HG03175 (cell line): ENCODE data around the gene PLCE1.

Source experiments
- ATAC-seq: cut with Tn5 transposase; IDR thresholded peaks from one replicate; pipeline ENCODE4 v1.9.1; 2021; ENCODE audit warnings: mild to moderate bottlenecking, moderate library complexity; ENCODE audit not compliant: unreplicated experiment

PLCE1 gene

DNA sequence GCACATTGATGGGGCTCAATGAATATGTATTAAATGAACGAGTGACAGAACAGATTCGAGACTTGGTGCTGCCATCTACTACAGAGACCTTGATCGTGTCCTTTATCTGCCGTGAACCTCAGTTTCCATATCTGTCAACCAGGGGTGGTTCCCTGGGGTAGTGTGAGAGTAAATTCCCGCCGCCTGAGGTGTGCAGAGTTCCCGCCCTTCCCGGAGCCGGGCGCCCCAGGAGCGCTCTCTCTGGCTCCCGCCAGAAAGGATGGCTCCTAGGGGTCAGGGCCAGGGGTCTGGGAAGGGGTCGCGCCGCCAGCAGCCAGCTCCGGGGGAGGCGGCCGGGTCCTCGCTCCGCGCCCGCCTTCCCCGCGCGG, 333 bp upstream of the PLCE1 start:
- no peak for ATAC-seq

DNA sequence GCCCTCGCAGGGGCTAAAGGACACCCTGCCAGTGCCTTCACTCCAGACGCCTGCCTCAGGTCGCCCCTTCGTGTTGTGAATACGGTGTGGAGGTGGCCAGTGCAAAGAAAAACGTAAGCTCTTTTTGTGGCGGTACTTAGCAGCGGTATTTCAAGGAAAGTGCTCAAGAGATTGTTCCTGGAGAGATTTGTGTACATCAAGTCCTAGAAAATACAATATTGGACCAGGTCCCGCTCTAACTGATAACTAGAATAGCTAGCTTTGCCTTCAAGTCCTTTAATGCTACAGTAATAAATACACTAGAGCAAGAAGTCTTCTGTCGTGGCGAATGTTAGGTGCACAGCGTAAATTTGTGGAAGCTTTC, 689 bp downstream of the PLCE1 start:
- ATAC-seq = no peak

DNA sequence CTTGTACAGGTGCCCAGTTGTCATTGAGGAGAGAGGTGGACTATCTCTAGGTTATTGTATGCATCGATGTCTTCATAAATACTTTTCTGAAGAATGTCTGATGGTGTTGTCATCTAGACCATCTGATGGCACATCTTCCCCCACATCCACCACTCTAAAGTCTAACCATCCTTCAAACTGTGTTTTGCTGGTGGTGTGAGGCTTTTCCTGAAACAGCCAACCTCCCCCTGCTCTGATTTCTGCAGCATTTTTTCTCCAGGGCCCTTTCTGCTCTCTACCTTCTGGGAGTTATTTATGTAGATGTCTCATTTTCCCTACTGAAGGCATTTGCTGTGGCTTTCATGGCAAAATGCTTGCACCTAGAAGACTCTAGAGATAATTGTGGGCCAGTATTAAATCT, 1.5 kb downstream of the PLCE1 start:
- ATAC-seq = no peak

DNA sequence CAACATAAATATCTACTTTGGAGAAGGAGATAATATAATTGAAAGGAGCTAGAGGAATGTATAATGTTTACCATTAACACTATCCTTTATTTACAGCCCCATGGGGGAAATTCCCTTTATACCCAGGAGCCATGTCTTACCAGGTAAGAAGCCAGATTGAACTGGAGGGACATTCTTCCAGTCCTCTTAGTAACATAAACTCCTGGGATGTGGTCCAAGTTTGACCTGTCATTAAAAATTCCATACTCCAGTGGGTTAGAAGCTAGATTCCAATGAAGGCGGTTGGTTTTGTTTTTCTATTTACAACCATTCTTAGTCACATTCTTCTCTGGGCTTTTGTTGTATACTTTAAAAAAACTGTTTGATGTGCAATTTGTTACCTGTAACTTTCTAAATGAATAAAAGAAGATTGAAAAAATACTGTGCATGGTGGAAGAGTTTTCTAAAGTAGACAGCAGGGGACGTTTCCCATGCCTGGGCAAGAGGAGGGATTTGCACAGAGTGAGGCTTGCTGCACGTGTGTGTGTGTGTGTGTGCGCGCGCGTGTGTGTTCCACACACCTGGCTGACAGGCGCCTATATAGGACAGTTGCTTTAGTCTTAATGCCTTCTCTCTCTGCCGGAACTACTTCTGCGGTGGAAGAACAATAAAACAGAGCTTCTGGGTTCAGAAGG, 2.0 kb downstream of the PLCE1 start:
- ATAC-seq = no peak

DNA sequence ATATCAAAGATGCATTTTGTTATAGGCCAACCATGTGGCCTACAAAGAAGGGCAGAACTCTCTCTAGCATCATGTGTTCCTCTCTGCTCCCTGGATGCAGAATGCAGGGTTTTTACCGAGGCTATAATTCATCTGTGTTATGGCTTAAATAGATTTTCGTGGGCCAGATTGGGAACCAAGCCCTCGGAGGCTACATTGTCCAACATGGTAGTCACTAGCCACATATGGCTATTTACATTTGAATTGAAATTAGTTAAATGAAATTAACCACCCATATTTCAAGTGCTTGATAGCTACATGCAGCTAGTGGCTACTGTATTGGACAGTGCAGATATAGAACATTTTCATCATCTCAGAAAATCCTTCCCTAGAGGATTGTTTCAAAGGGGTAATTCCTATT, 2.8 kb downstream of the PLCE1 start:
- ATAC-seq = no peak

DNA sequence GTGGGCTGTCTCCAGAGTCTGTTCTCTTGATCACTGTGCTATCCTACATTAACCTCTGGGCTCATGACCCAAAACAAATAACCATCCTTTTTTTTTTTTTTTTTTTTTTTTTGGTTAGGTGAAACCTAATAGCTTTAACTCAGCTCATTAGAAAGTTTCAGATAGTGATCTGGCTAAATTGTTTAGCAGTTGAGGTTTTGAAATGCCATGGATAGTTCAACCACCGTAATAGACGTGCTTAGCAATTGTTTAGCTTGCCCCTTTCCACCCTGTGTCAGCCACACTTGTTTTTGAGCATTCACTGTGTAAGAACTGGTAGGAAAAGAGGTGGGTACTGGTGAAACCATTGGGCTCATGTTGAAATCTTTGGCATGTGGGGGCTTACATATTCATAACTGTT, 3.8 kb downstream of the PLCE1 start:
- no peak for ATAC-seq

DNA sequence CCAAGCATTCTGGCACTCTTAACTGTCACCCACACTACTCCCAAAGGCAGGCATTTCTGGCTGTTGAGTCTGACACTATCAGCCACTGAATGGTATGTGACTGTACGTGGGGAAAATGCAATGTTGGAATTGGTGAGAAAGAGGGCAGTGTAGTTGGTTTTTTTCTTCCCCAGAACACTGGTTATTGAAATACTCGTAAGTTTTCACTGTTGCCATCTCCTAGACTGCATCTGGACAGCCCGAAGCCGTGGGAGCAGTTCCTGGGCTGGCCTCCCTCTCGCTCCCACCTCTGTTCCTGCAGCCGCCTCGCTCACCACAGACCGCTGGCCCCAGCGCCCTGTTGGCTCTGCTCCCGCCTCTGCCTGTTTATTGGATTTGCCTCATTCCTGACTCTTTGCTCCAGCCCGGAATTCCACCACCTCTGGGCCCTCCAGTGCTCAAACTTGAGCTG, 5.7 kb downstream of the PLCE1 start:
- ATAC-seq = no peak

DNA sequence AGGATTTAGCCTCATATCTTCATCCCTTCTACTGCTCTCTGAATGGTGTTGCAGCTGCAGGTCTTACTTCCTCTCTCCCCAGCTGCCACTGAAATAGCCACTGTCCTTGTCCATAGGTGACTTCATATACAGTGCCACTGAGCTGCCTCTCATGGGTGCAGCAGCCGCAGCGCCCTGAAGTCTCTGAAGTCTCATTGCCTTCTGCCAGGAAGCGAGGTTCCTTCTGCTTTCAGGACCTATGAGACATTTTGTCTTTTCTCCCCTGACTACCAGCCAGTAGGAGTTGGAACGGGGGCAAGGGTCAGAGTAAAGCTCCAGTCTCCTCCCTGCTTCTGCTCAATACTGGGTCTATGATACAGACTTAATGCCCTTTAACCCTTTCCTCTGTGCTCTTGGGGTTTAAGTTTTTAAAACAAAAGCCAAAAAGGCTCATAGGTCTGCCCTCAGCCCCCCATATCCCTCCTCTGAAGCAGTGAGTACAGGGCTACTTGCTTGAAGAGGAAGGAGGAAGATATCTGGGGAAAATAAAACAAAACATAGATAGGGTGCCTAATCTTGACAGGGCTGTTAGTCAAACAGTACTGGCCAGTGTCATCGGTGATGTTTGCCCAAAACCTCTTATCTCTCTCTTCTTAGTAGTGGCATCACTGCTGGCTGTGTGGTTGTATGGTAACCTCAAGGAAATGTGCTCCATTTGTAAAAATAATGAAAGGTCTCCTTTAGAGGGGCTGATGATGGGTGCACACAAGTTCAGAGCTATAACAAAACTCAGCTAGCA, 7.1 kb downstream of the PLCE1 start:
- ATAC-seq = no peak

DNA sequence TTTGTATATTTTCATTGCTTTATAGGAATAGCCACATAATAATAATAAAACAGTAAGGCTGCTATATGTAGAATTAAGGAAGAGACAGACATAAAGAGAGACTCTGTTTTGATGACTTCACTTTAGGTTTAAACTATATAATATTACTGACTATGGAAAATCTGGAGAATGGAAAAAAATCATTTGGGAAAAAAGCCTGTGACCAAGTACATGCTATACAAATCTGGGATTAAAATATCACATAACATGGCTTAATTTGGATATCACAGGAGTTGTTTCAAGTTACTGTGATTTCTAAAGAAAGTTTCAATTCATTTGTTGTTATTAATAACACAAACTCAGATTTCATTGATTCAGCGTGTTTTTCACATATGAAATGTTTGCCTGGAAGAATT, 7.7 kb downstream of the PLCE1 start:
- ATAC-seq = no peak

DNA sequence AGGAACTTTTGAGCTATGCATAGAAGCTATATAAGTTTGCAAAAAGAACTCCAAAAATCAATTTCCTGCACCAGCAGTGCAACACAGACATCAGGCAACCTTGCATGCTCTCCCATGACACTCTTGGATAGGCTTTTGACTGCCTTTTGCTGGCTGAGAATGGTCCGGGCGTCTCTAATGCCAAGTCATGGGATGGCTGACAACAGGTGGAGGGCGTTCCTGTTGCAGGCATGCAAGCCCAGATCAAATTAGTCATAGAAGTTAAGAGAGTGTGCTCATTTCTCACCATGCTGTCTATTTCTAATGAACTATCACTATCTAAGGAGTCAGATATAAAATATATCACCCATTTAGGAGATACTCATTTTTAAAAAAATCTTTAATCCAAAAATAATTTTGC, 8.4 kb downstream of the PLCE1 start:
- ATAC-seq = no peak

DNA sequence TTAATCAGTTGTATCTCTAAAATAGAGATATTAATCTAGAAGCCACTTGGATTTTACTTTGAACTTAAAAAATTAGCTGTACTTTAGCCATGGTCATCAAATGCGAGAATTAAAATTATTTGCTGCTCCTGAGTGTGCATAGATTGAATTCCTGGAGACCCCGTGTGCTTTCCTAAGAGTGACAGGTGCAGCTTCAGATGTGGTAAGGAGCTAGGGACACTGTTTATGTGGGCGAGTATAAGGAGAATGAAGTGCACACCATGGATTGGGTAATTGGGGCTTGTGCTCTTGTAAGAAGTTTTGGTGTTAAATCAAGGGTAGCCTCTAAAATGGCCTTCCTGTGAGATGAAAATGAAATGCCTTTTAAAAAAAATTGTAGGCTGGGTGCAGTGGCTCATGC, 9.8 kb downstream of the PLCE1 start:
- ATAC-seq = no peak

DNA sequence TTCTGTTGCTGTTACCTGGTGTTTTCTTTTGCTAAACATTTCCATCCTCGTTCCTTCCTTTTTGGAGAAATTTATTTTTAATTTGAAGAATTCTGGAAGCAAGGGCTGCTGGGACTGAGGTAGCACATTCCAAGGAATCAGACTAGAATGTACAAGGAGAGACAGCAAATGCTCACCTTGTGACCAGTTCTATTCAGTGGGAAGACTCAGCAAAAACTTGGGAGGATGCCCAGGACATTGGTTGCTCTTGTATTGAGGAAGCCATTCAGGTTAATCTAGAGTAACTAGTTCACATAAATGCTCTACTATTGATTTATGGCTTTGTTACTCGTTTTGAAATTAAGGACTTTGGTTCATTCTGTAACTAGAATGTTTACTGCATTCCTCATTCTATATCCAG, 11.3 kb downstream of the PLCE1 start:
- no peak for ATAC-seq

DNA sequence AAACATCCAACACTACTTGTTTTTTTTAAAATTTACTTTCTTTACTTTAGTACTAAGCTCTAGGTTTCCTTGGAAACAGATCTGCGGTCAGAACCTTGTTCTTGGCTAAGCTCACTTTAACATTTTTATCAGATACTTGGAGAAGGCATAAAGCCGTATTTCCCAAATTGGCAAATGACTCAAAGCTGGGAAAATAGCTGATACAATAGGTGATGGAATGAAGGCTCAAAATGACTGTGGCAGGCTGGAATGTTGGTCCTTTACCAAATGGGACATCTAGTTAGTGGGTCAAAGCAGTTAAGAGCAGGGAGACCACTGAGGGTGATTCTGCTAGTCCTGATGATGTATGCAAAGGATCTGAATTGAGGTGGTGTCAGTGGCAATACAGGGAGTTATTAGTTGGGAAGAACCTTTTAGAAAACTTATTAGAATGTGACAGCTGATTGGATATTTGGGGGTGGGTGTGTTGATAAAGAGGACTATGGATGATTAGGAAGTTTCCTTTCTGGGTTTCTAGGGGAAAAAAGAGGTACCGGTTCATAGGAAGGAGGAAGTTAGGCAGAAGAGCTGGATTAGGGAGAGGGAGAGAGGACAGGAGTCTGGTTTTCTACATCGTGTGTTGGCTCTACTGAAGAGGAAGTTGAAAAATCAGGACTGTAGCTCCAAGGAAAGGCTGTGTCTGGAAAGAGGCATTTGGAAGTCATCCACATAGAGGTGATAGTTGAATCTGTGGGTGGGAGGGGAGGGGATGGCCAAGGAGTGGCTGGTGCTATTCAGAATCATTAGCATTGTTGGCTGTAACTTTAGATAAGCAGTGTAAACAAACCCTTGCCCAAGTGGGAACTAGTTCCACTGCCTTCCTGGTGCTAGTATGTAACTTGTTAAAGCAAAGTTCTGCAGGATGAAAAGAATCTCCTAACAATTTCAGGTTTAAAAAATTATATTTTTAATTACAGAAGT, 13.1 kb downstream of the PLCE1 start:
- no peak for ATAC-seq

DNA sequence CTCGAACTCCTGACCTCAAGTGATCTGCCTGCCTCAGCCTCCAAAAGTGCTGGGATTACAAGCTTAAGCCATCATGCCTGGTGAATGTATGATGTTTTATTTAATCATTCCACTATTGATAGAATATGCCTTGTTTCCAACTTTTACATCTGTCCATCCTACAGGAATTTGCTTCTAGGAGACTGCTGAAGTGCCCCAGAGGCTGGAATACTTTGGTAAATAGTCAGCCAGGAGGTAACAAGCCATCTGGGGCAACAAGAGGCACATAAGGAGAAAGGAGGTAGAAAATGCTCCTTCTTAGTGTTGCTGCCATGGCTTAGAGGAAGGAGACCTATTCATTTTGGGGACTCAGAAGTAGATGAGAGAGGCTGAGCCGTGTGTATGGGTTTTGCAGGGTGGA, 14.8 kb downstream of the PLCE1 start:
- ATAC-seq = no peak

DNA sequence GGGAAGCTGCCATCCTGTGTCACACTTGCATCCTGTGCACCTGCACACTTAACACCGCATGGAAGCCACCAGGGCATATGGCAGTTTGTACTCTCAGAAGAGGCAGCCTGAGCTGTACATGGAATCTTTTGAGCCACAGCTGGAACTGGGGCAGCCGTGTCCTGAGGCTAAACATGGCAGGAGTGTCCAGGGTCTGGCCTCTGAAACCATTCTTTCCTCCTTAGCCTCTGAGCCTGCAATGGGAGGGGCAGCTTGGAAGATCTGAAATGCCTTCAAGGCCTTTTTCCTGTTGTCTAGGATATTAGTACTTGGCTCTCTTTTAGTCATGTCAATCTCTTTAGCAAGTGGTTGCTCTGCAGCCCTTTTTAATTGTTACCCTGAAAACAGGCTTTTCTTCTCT, 16.4 kb downstream of the PLCE1 start:
- ATAC-seq = no peak

DNA sequence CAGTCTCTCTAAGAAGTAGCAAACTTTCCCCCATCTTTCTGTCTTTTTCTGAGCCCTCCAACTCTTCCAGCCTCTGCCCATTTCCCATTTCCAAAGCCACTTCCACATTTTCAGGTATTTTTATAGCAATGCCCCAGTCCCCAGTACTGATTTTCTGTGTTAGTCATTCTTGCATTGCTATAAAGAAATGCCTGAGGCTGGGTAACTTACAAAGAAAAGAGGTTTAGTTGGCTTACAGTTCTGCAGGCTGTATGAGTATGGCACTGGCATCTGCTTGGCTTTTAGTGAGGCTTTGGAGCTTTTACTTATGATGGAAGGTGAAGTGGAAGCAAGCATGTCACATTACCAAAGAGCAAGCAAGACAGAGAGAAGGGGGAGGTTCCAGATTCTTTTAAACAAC, 17.2 kb downstream of the PLCE1 start:
- no peak for ATAC-seq

DNA sequence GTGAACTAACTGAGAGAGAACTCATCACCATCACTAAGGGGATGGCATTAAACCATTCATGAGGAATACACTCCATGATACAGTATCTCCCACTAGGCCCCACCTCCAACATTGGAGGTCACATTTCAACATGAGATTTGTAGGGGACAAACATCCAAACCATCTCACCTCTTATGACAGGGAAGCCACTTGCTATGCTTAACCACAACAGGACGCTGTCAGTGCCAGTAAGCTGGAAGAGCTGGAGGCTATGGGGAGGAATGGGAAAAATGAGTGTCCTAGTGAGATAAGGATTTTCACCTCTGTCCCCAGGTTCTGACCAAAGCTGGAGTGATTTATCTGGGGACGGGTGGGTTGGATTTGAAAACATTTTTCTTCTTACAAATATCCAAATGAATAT, 17.6 kb downstream of the PLCE1 start:
- ATAC-seq = no peak

DNA sequence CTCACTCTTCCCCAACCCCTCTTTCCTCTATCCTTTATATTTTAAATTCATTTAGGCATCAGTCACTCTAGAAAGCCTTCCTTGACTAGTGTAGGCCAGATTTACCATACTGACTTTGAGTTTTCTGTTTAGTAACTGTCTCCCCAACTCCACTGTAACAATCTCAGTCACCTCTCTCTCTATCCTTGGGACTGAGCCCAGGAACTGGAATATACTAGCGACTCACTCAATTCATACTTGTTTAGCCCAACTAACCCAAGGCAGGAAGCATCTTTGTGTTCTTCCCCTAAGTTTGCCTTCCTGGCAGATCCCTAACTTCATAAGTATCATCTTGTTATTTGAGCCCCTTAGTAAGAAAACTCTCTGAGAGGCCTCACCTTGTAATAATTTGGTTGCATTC, 19.1 kb downstream of the PLCE1 start:
- ATAC-seq = no peak

DNA sequence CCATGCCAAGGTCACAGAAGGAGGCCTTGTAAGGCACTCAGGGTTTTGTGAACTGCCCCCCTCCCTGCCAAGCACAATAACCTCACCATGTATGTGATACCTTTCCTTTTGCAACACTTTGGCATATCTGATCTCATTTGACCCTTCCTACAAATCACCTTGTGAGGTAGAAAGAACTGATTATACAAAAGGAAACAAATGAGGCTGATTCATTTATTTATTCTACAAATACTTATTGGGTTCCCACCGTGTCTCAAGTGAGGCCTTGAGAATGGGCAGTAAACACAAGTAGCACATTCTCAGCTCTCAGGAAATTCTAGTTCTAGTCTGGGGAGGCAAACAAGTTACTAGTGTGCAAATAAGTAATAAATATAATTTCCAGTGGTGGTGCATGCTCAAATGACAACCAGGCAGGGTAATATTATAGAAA, 19.6 kb downstream of the PLCE1 start:
- ATAC-seq = no peak

DNA sequence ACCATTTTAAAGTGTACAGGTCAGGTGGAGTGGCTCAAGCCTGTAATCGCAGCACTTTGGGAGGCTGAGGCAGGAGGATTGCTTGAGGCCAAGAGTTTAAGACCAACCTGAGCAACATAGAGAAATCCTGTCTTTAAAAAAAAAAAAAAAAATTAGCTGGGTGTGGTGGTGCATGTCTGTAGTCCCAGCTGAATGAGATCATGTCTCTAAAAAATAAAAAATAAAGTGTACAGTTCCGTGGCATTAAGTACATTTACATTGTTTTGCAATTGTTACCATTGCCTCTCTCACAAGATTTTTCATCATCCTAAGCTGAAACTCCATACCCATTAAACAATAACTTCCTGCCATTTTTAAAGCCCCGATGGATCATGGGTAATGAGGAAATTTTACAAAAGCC, 20.6 kb downstream of the PLCE1 start:
- ATAC-seq = no peak
